CD4-positive, alpha-beta T cell treated with Interferon alpha-2 for 1 hour (primary cell): ENCODE data around the gene ITIH6.
"Not testable (repeated sequence)": the region's sequence is repeated elsewhere in the genome, so short reads cannot be mapped to it uniquely, and the experiment has no call there.

Source experiments
- DNase-seq, 2 donors: peaks; one replicate each; pipeline ENCODE4 v3.0.0-alpha.2; 2020 to 2022

Gene ITIH6

GRCh38 chrX:54807524-54808108, 9.6 kb upstream of the ITIH6 start, which contains the start of gene MAGED2:
MAGED2 (plus strand) TSS chrX:54807745; CDS start chrX:54809332, 1,587 bp downstream.
- DNase-seq = peak; percentile 42 to 62

- no peak for DNase-seq
Measured at GRCh38 chrX:54799046-54799445, 991 bp upstream of the ITIH6 start.

GRCh38 chrX:54794795-54795194, 3.3 kb downstream of the ITIH6 start:
- DNase-seq = no peak

- no peak for DNase-seq
Measured at GRCh38 chrX:54794028-54794427, 4.0 kb downstream of the ITIH6 start.

GRCh38 chrX:54789405-54789804, 8.7 kb downstream of the ITIH6 start:
- DNase-seq = not testable (repeated sequence)

- DNase-seq = no peak
Measured at GRCh38 chrX:54788446-54788845, 9.6 kb downstream of the ITIH6 start.

- peak; percentile 11 to 50 for DNase-seq
Measured at GRCh38 chrX:54786967-54787366, 11.1 kb downstream of the ITIH6 start.

- DNase-seq = no peak
Measured at GRCh38 chrX:54785901-54786300, 12.2 kb downstream of the ITIH6 start.

GRCh38 chrX:54776987-54777672, 20.9 kb downstream of the ITIH6 start:
- DNase-seq = peak in 1 of 2 donors; percentile 2

- DNase-seq = no peak
Measured at GRCh38 chrX:54776061-54776460, 22.0 kb downstream of the ITIH6 start.

GRCh38 chrX:54774391-54775094, 23.5 kb downstream of the ITIH6 start:
- DNase-seq = not testable (repeated sequence)

- no peak for DNase-seq
Measured at GRCh38 chrX:54758114-54759055, 39.7 kb downstream of the ITIH6 start.

- DNase-seq = no peak
Measured at GRCh38 chrX:54754854-54755253, 43.2 kb downstream of the ITIH6 start.

GRCh38 chrX:54748626-54749025, 49.4 kb downstream of the ITIH6 start:
- no peak for DNase-seq

GRCh38 chrX:54747733-54748393, 50.2 kb downstream of the ITIH6 start:
- no peak for DNase-seq

- DNase-seq = no peak
Measured at GRCh38 chrX:54746928-54747327, 51.1 kb downstream of the ITIH6 start.

GRCh38 chrX:54745676-54746075, 52.4 kb downstream of the ITIH6 start:
- no peak for DNase-seq

GRCh38 chrX:54738567-54738966, 59.5 kb downstream of the ITIH6 start:
- DNase-seq = not testable (repeated sequence)

GRCh38 chrX:54736298-54736942, 61.6 kb downstream of the ITIH6 start:
- not testable (repeated sequence) for DNase-seq

- DNase-seq = no peak
Measured at GRCh38 chrX:54721424-54721823, 76.6 kb downstream of the ITIH6 start.

- no peak for DNase-seq
Measured at GRCh38 chrX:54715621-54716020, 82.4 kb downstream of the ITIH6 start.

- no peak for DNase-seq
Measured at GRCh38 chrX:54714424-54714823, 83.6 kb downstream of the ITIH6 start.
